ENCODE data around the gene CNOT6.
"Not testable (repeated sequence)": the region's sequence is repeated elsewhere in the genome, so short reads cannot be mapped to it uniquely, and the experiment has no call there.

CNOT6 gene

GRCh38 chr5:180494060-180494509, at the start of gene CNOT6:
TSS of gene CNOT6 (plus strand) at chr5:180494379. CDS start at chr5:180529277, 34,898 bp downstream.
- DNase-seq: peak; percentile 93 to 96

- DNase-seq: no peak
Measured at GRCh38 chr5:180454752-180455151, 39.4 kb upstream of the CNOT6 start.

- no peak for DNase-seq
Measured at GRCh38 chr5:180455872-180456271, 38.3 kb upstream of the CNOT6 start.

GRCh38 chr5:180456792-180457191, 37.4 kb upstream of the CNOT6 start:
- DNase-seq: no peak

- not testable (repeated sequence) for DNase-seq
Measured at GRCh38 chr5:180458852-180459673, 35.1 kb upstream of the CNOT6 start.

GRCh38 chr5:180459674-180460142, 34.5 kb upstream of the CNOT6 start:
- not testable (repeated sequence) for DNase-seq

- no peak for DNase-seq
Measured at GRCh38 chr5:180460834-180461233, 33.3 kb upstream of the CNOT6 start.

- no peak for DNase-seq
Measured at GRCh38 chr5:180461303-180461702, 32.9 kb upstream of the CNOT6 start.

GRCh38 chr5:180463216-180463900, 30.8 kb upstream of the CNOT6 start:
- DNase-seq: no peak

GRCh38 chr5:180463916-180464602, 30.1 kb upstream of the CNOT6 start:
- no peak for DNase-seq

- no peak for DNase-seq
Measured at GRCh38 chr5:180464603-180464970, 29.6 kb upstream of the CNOT6 start.

GRCh38 chr5:180465052-180465451, 29.1 kb upstream of the CNOT6 start:
- not testable (repeated sequence) for DNase-seq

- no peak for DNase-seq
Measured at GRCh38 chr5:180466316-180466715, 27.9 kb upstream of the CNOT6 start.

GRCh38 chr5:180467028-180467975, 26.9 kb upstream of the CNOT6 start:
- DNase-seq: no peak

- no peak for DNase-seq
Measured at GRCh38 chr5:180467989-180468731, 26.0 kb upstream of the CNOT6 start.

- DNase-seq: no peak
Measured at GRCh38 chr5:180468732-180469585, 25.2 kb upstream of the CNOT6 start.

- DNase-seq: no peak
Measured at GRCh38 chr5:180469586-180469865, 24.7 kb upstream of the CNOT6 start.

GRCh38 chr5:180469866-180470265, 24.3 kb upstream of the CNOT6 start:
- no peak for DNase-seq

- DNase-seq: no peak
Measured at GRCh38 chr5:180470361-180470760, 23.8 kb upstream of the CNOT6 start.

- DNase-seq: peak; percentile 56 to 60
Measured at GRCh38 chr5:180470966-180471582, 23.1 kb upstream of the CNOT6 start.

Measured in CD4-positive, alpha-beta T cell treated with Interleukin-4 for 1 hour (primary cell).